NCI-H128 (cell line): Measurements from ENCODE around the gene STYX.
"Not testable (repeated sequence)": the region's sequence is repeated elsewhere in the genome, so short reads cannot be mapped to it uniquely, and the experiment has no call there.

ENCODE experiments used
- DNase-seq: peaks from one replicate; lab custom pipeline; 2025; ENCODE audit not compliant: unreplicated experiment; lab: John Stamatoyannopoulos, UW

Gene STYX

DNA sequence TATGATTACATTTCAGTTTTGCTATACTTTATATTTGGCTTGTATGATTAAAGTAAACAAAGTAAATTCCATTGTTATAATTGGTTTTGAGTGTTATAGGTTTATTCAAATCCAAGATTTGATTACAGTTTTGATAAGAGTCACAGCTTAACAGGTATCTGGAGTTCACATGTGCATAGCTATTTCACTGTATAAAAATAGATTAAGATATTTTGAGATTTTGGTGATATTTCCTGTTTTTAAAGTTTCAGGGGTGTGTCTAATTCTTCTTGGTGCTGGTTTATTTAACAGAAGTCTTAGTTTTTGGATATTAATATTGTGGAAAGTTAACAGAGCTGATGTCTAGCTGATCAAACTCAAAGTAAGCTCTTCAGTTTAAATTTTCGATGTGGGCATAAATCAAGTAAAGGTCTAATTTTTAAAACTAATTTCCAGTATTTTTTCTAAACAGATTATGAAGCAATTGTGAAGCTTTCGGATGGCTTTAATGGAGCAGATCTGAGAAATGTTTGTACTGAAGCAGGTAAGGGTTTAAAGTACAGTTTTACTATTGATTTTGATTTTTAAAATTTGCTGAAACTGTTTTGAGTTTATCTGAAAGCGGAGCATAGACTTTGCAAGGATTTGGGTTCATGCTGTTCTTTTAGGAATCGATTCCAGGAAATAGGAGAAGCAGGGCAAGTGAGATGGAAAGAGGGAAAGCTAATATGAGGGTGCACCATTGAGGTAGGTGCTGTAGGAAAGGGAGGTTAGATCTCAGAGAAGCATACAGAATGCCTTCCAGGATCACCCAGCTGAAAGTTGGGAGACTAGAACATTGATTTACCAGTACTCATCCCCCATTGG, 6.2 kb upstream of the STYX start:
- DNase-seq = no peak

DNA sequence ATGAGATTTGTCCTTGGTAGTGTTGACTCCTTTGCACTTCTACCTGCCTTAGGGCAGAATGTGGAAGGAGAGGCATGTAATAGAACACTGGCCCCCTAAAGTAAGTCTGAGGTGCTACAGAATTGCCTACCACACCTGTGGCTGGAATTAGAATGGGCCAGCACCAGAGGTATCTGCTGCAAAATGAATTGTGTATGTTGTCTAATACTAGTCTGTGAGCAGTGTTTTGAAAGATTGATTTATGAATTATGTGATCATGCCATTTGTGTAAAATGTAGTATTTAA, 5.7 kb upstream of the STYX start:
- no peak for DNase-seq

DNA sequence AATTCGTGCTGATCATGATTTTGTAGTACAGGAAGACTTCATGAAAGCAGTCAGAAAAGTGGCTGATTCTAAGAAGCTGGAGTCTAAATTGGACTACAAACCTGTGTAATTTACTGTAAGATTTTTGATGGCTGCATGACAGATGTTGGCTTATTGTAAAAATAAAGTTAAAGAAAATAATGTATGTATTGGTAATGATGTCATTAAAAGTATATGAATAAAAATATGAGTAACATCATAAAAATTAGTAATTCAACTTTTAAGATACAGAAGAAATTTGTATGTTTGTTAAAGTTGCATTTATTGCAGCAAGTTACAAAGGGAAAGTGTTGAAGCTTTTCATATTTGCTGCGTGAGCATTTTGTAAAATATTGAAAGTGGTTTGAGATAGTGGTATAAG, 2.5 kb upstream of the STYX start:
- not testable (repeated sequence) for DNase-seq

DNA sequence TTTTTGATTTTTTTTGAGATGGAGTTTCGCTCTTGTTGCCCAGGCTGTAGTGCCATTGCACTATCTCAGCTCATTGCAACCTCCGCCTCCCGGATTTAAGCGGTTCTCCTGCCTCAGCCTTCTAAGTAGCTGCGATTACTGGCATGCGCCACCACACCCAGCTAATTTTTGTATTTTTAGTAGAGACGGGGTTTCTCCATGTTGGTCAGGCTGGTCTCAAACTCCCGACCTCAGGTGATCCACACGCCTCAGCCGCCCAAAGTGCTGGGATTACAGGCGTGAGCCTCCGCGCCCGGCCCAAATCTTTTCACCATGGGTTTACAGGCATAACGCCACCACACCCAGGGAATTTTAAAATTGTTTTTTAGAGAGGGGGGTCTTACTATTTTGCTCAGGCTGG, 931 bp upstream of the STYX start:
- DNase-seq = not testable (repeated sequence)

DNA sequence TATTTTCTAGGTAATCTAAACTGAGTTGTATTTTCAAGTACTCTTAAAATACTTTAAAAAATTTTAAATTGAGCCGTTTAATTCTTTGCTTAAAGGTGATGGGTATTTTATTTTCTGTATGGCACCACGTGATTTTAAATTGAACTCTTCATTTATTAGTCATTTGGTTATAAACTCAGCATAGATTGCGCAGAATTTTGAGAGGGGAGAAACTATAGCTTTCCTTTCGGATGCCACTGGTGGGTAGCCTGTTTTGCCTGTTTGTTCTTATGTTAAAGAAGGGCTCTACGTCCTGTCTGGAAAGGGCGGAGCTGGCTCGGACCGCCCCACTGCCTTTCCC, 411 bp upstream of the STYX start:
- no peak for DNase-seq

DNA sequence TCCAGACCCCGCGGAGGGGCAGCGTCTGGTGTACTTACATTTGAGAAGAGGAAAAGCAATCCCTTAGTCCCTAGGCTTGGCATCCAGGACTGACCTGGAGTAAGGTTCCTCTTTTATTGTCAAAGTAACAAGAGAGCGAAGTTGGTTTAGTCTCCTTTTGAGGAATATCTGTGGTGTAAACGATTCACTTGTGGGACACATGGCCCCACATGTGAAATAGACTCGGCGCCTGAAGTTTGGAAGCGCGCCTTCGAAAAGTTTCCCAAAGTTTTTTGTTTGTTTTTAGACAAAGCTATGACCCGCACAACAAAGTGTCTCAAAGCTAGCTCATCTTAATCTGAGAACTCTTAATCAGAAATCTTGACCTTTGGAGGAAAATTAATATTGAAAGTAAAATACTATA, 744 bp downstream of the STYX start:
- no peak for DNase-seq

DNA sequence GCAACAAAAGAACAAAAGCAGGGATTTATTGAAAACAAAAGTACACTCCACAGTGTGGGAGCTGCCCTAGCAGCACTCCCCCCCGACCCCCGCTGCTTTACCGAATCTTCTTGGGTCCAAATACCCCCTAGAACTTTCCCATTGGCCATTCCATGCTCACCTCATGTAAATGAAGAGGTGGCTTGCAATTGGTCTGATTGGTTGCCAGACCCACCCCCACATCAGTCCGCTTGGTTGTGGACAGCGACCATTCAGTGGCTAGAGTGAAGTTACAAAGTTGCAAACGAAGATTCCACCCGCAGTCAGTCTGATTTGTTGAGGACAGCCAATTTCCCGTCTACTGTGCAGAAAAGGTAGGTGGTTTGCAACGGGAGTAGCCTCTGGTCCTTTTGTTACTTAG, 3.9 kb downstream of the STYX start:
- DNase-seq = no peak

DNA sequence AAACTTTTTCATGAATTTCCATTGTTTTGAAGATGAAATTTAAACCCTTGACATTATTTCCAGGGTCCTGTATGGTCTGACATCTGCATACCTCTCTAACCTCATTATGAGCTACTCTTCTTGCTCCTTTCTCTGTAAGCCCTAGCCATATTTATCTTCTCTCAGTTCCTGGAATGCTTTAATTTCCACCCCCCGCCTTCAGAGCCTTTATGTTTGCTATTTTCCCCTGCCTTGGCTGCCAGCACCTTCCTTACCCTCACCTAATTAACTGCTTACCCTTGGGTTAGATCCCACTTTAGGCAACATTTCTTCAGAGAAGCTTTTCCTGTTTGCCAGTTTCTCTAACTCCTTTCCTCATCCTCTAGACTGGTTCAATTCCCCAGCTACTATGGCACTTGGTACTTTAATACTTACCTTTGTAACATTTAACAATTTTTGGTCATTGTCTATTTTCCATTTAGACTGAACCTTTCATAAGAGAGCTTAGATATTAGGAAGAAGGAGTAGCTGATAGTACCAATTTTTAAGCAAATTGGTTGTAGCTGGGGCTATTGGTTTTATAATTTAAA, 6.0 kb downstream of the STYX start:
- DNase-seq = no peak

DNA sequence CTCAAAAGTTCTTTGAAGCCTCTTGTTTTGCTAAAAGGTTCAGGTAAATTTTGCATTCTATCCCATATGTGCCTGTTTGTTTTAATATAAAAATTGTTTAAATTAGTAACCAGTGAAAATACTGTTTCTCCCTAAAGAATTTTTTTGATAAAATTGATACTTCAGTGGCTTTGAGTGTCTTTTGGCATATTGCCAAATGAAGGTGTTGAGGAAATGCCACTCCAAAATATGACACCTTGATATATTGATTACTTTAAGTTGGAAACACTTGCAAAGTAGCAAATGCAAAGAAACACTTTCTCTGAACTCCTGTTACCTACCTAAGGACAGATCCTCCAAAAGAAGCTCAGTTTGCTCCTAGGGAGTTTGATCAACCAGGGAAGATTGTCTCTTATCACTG, 8.4 kb downstream of the STYX start:
- no peak for DNase-seq

DNA sequence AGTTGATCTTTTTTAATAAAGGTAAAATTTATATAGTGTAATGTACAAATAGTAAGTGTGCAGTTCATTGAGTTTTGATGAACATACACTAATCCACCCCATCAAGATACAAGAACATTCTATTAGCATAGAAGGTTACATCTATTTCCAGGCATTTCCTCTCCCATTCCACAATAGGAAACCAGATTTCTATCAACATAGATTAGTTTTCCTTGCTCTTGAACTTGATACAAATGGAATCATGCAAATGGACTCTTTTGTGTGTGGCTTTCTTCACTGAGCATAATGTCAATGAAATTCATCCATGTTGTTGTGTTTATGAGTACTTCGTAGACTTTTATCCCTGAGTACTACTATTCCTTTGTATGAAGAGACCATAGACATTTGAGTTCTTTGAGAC, 10.8 kb downstream of the STYX start:
- no peak for DNase-seq

DNA sequence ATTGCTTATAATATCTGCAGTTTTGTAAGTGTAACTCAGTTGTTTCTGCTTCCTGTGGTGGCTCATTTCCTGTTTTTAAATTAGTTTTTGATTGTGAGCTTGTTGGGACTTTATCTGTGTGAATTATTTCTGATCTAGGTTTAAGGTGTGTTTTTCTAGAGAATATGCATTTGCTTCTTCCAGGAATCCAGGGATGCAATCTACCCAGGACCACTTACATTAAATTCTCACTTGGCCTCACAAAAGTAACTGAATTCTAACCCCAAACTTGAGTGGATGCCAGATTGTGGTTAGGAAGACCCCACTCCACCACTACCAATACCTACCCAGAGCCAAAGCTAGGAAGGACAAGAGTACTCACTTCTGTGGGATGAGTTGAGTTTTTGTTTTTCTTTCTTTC, 11.9 kb downstream of the STYX start:
- DNase-seq = no peak

DNA sequence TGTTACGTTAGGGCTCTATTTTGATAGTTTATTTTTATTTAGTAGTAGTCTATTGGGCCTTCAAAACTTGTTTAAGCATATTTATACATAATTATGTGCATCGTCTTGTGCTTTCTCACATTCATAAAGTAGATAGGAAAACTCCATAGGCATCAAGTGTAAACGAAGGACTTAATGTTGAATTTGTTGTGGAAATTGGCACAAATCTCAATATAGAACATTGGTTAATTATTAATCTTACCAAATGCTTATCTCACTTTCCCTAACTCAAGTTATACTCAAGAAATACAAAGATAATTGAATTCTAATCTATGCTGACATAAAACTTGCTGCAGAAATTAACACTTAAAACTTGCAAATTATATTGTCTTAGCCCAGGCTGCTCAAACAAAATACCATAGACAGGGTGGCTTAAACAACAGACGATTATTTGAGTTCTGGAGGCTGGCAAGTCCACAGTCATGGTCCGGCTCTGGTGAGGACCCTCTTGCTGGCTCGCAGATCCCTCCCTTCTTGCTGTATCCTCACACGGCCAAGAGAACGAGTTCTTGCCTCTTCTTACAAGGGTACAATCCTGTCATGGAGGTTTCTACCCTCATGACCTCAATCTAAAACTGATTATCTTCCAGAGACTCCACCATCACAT, 18.8 kb downstream of the STYX start:
- no peak for DNase-seq

DNA sequence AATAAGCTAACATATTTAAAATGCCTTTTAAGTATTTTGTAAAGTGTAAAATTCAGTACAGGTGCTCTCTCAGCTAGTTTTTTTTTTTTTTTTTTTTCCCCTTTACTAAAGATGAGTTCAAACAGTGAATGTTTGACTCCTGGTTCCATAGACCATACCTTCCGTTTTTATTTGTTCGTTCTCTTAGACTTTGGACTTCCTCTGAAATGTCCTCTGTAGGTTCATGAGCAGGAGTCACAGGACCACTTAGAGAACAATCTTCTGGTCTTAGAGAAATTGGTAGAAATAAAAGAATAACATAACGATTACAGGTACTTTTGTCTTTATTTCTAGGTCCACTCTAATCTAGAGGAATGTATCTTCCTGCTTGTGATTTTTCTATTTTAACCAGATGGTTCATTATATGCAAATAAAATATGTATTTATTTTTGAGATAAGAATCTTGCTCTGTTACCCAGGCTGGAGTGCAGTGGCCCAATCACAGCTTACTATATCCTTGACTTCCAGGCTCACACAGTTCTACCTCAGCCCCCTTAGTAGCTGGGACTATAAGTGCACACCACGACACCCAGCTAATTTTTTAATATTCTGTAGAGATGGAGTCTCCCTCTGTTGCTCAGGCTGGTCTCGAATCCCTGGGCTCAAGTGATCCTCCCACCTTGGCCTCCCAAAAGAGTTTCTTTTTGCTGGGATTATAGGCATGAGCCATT, 25.8 kb downstream of the STYX start:
- no peak for DNase-seq

DNA sequence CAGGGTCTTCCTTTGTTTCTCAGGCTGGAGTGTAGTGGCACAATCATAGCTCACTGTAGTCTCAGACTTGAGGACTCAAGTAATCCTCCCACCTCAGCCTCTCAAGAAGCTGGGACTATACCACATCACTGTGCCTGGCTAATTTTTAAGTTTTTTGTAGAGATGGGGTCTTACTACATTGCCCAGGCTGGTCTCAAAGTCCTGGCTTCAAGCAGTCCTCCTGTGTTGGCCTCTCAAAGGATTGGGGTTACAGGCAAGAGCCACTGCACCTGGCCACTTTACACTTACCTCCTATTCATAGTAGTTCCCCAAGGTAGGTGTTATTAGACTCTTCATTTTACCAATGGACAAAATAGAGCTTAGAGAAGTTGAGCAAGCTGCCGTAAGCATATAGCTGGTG, 29.2 kb downstream of the STYX start:
- DNase-seq = no peak

DNA sequence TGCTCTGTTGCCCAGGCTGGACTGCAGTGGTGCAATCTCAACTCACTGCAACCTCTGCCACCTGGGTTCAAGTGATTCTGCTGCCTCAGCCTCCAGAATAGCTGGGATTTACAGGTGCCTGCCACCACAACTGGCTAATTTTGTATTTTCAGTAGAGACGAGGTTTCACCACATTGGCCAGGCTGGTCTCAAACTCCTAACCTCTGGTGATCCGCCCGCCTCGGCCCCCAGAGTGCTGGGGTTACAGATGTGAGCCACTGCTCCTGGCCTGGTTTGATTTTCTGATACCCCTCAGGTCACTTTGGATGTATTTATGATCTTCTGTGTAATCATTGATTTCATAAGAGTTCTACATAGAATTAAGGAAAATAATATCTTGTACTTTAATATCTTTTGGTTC, 33.0 kb downstream of the STYX start:
- not testable (repeated sequence) for DNase-seq

DNA sequence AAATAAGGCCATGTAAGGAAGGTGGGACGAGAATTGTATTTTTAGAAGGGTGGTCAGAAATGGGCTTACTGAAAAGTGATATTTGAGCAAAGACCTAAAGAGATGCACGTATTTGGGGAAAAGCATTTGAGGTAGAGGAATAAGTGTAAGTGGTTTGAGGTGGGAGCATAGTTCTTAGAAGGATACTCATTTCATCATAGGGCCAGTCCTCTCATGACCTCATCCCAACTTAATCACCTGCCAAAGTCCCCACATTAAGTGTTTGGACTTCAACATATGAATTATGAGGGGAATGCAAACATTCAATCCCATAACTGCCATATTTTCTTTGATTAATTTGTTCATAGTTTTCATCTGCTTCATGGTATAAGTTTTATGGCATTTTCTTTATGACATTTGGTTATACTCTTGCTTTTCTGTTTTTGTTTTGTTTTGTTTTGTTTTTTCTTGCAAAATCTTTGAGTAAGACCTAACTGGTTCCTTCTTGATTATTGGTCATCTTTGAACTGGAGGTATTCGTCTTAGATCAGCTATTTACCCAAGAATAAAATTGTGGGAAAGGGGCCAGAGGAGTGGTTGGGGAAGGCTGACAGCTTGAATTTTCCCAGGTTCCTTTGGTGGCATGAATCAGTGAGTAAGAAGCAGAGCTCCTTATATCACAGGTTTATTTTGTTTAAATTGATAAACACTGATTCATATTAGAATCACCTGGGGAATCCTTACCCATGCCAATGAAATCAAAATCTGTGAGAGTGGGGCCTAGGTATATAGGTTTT, 37.3 kb downstream of the STYX start:
- DNase-seq = no peak

DNA sequence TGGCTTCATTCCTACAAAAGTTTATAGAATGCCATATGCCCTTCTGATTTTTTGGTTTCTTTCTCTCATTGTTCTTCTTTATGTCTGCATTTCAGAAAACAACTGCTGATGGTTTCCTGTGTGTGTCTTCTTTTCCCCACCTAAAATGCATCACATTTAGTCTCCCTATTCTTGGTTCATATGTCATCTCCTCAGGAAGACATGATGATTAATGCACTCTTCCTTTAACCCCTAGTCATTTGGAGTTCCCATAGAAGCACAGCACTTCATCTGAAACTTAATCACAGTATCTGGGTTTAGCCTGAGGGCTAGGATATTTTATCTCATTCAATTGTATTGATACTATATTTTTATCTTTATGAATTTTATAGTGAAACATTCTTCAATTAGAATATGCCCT, 39.9 kb downstream of the STYX start:
- no peak for DNase-seq

DNA sequence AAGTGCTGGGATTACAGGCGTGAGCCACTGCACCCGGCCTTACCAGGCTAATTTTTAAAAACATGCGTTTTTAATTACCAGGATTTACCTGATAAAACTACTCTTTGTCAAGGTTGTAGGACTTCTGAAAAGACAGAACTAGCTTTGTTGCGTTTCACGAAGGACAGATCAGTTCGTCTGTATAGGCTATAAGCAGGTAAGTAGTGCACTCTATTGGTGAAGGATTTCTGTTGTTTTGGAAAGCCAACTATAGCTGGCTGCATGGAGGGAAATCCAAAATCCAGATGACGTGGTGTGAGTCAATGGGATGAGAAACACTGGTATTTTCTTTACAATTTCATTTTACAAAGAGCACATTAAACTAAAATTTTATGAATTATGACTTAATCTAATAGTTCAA, 46.9 kb downstream of the STYX start:
- no peak for DNase-seq

DNA sequence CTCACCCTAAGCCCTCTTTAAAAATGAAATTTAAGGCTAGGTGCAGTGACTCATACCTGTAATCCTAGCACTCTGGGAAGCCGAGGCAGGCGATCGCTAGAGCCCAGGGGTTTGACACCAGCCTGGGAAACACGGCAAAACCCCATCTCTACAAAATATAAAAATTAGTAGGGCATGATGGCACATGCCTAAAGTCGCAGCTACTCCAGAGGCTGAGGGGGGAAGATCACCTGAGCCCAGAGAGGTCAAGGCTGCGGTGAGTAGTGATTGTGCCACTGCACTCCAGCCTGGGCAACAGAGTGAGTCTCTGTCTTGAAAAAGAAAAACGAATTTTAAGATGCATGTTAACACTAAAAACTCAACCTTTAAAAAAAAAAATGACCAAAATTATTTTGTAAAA, 48.7 kb downstream of the STYX start:
- DNase-seq = no peak

DNA sequence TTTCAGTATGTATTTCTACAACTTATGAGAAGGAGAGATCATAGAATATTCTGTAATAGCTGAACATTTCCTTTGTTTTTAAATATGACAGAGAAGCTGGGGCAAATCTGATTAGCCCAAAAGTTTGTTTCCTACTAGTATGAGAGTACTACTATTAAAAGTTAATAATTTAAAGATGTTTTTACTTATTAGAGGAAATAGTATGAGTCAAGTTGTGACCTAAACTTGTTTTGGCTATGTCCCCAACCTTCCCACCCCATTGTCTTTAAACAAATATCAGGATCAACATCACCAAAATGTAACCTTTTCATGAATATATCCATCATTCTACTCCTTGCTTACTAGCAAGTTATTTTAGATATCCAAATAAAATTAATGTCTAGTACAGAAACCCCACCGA, 50.9 kb downstream of the STYX start:
- DNase-seq = no peak

DNA sequence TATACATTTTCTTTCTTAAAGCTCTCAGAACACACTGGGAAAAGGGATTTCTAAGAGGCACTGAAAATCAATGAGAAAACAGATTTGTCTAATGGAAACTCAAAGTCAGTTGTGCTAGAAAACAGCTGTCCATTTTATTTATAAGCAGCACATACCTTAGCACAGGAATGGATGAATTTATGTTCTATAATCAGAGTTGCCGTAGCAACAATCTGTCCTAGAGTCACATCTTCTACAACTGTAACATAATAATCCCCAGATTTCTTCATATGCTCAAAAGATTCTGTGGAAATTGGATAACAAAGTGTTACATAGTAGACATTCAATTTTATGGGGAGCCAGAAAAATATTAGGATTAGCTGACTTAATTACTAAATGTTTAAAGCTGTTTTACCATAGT, 51.7 kb downstream of the STYX start:
- no peak for DNase-seq
